IPS-11a (cell line): ENCODE results near the gene MGST3.
"Not testable (repeated sequence)": the region's sequence is repeated elsewhere in the genome, so short reads cannot be mapped to it uniquely, and the experiment has no call there.

Experiments
- H3K4me3 ChIP-seq: one replicate; pipeline ENCODE4 v1.5.1; 2013; ENCODE audit warnings: low read depth, low read length, control low read depth

Gene MGST3

GRCh38 chr1:165628147-165628822 is 2.7 kb upstream of the MGST3 start:
- H3K4me3 ChIP-seq = no peak overlapping the region

DNA sequence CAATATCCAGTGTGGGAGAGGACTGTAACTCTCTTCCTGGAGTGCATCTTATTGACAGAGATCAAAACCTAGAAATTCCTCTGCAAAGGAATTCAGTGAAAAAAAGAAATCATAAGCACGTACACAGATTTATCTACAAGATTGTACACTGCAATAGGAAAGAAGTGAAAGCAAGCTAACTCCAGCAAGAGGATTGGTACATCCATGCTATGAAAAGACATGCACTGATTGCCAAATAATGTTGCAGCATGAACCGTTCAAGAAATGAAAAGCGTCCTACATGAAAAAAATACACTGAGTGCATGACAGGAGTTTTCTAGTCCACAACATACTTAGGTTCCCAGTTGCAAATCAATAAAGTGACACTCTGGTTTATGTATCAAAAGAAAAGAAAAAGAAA is 1.9 kb upstream of the MGST3 start:
- H3K4me3 ChIP-seq = no peak overlapping the region

- H3K4me3 ChIP-seq = peak overlapping the region; percentile 82
Observed at GRCh38 chr1:165629848-165630628, 996 bp upstream of the MGST3 start.

DNA sequence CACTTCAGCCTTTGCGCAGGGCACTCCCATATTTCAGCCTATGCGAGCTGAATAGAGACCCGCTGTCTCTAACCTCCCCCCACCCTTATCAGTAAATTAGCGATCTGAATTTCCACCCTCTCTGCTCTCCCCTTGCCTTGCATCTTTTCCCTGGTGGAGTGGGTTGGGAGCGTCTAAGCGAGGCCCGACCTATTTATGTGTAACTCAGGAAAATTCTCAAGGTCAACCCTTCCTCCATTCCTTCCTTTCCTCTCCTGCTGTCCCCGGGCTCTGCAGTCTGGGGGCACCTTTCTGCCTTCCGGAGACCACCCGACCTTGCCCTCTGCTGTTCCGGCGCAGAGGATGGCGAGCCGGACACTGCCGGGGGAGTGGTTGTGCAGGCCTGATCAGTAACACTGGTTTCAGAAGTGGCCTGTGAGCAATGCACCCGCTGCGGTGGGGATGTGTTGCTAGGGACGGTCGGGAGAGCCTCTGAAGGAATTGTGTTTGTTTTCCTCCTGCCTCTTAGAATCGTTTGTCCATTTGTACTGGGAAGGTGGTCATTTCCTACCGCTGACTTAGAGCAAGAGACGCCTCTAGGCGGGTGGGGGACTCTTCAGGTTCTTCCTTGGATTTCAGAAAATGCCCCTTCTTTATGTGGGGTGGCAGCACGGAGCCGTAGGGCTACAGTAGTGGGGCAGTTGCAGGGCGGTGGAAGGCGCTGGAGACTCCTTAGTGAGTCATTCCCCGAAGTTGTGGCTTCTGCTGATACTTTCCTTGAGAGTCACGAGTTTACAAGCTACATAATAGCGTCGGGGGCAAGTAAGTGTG is 513 bp downstream of the MGST3 start:
- peak overlapping the region; percentile 82 for H3K4me3 ChIP-seq

- H3K4me3 ChIP-seq = peak overlapping the region; percentile 82
Observed at GRCh38 chr1:165632152-165632469, 1.1 kb downstream of the MGST3 start.

DNA sequence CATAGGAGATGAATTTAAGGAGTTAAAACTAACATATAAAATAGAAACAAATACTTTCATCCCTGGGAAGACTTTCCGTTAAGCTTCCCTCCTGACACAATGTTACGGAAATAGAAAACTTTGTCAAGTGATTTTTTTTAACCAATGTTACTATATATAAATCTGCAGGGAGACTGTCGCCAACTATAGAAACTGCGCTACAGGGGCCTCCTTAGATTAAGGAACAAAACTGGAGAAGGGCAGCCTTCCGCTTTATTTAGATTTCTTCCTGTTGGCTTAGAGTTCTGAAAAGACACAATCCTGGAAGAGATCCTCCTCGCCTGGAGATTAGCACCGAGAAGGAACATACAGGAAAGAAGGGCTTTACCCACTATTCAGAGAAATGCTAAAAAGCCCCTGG is 1.5 kb downstream of the MGST3 start:
- H3K4me3 ChIP-seq = peak overlapping the region; percentile 82

DNA sequence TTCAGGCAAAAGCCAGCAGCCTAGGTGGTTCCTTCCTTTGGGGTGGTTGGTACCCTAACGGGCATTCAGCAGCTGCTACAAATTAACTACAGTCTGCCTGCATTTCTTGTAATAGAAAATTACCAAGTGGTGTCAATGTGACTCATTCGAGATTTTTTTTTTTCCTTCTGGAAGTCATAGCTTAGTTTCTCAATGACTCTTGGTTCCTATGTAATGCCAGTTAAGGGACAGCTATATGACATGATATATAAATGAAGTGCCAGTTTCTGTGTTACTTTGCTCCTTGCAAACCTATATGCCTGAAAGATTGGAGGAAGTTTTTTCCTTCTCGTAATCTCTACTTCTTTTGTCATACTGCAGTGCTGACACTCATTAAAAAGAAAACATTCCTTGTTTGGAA is 2.6 kb downstream of the MGST3 start:
- H3K4me3 ChIP-seq = no peak overlapping the region

- H3K4me3 ChIP-seq = no peak overlapping the region
Observed at GRCh38 chr1:165634154-165634921, 3.3 kb downstream of the MGST3 start.

DNA sequence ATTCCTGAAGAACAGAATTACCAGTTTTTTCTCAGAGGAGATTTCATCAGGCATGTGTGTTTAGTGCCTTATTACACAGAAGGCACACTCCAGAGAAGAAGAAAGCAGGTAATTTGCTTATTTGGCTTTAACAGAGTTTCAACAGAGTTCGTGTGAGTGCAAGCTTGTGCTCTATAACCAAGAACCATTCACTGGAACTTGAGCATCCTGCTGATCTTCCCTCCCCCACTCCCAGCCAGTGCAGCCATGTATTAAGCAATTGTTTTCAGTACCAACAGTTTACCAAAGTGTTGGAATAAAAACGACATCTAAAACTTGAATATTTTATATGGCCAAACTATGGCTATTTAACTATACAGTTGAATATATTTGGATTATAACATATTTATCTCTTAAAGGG is 4.3 kb downstream of the MGST3 start:
- no peak overlapping the region for H3K4me3 ChIP-seq

DNA sequence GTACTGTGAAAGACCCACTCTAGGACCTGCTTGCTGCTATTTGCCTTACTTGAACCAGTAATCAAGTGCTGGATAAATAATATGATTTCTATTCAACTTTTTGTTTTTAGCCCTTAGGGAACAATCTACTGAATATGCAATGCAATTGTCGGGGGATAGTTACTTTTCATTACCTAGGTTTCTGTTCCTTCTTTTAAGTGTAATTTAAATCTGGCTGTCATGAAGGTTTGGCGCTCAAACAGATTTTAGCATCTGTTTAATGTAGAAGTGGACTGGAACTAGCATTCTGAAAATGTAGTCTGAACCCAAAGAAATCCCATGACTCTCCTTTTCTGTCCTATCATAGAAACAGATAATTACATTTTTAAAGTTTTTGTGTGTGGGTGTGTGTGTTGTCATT is 4.8 kb downstream of the MGST3 start:
- H3K4me3 ChIP-seq = no peak overlapping the region

DNA sequence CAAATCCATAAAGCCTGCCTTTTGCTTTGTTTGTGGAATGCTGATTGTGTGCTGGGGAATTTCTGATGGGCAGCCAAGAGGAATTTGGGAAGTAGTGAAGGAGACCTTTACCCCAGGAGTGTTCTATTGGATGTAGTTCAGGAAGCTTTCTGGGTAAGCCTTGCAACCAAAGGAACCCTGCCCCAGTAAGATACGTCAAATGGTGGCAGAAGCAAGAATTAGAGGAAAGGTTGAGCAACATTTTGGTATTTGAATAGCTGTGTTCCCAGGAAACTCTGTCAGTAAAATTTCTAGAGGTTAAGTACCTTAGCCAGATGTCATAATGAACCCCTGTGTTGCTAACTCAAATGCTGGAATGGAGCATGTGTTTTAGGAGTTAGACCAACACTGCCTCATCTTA is 6.4 kb downstream of the MGST3 start:
- H3K4me3 ChIP-seq = no peak overlapping the region

DNA sequence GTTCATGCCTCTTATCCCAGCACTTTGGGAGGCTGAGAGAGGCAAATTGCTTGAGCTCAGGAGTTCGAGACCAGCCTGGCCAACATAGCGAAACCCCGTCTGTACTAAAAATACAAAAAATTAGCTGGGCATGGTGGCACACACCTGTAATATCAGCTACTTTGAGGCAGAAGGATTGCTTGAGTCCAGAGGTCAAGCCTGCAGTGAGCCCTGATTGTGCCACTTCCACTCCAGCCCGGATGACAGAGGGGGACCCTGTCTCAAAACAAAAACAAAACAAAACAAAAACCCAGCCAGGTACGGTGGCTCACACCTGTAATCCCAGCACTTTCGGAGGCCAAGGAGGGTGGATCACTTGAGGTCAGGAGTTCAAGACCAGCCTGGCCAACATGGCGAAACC is 7.2 kb downstream of the MGST3 start:
- not testable (repeated sequence) for H3K4me3 ChIP-seq

DNA sequence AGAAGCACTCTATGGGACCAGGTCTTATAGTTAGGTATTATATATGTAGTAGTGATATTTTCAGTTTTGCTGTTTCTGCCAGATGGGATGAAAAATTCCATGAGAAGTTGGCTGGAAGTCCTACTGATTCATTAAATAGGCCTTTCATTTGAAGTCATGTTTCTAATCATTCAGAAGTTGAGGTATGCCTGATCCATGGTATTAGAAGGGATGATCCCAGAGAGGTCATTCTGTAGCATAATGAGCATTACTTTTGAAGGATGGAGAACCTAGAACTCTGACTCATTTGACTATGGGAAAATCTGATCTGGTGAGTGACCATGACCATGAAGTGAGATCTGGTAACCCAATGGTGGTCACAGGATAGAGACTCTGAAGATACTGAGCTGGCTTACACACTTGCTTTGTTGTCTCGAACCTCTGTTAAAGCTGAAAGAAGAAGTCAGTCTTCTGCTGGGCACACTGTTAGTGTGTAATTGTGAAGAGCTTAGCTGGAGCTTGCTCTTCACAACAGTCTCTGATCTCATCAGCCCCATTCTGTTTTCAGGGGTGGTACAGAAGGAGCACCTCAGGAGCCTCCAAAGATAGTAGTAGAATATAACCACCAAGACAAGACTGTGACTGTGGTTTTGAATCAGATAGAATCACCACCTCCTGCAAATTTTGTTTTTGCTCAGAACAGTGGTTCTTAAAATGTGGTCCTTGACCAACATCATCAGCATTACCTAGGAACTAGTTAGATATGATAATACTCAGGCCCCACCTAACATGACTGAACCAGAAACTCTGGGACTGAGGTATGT is 9.0 kb downstream of the MGST3 start:
- H3K4me3 ChIP-seq = no peak overlapping the region

GRCh38 chr1:165641231-165641987 is 10.4 kb downstream of the MGST3 start:
- no peak overlapping the region for H3K4me3 ChIP-seq

- H3K4me3 ChIP-seq = no peak overlapping the region
Observed at GRCh38 chr1:165644064-165644735, 13.2 kb downstream of the MGST3 start.

DNA sequence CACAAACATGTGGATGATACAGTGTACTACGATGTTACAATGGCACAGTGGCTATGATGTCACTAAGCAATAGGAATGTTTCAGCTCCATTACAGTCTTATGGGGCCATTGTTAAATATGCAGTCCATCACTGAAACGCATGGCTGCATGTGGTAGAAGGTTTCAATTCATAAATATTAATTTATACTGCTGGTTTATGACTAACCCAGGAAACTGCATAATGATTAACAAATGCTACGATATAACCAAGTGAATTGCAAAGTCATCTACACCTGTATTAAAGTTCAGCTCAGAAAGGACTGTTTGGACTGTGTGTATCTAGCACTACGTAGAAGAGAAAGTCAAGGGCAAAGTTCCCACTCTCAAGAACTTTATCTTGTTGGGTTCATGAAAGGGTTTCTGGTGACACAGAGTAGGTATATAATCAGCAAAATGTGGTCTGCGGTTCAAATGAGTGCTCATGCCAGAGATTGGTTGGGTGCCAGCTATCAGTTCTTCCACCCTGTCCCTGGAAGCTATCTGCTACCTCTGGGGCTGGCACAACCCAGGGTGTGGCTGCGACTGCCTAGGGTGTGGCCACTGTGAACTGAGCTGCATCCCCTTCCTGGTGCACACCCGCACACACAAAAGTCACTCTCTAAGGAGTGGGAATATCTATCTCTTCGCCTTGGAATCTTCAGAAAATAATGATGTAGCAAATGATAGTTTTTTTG is 14.8 kb downstream of the MGST3 start:
- no peak overlapping the region for H3K4me3 ChIP-seq

GRCh38 chr1:165647517-165647916 is 16.5 kb downstream of the MGST3 start:
- H3K4me3 ChIP-seq = no peak overlapping the region

DNA sequence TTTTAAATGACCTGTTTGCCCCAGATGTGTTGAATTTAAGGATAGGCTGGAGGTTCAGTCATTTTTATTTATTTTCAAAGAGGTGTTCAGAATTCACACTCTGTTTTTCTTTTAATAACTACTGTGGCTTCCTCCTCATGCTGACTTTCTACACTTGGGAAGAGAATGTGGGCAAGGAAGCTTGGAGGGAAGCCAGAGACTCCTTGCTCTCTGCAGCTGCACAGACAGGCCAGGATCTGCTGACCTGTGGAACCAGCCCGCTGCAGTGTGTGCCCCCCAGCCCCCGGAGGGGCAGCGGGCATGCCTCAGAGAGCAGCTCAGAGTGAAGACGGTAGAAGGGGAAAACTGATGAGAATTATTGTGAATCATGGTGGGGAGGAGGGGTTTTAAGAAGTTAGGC is 16.9 kb downstream of the MGST3 start:
- no peak overlapping the region for H3K4me3 ChIP-seq
